Measurements from ENCODE around the gene RALGAPB.
"Not testable (repeated sequence)": the region's sequence is repeated elsewhere in the genome, so short reads cannot be mapped to it uniquely, and the experiment has no call there.

Gene RALGAPB

GRCh38 chr20:38472513-38473366 lies at the start of gene RALGAPB:
Gene RALGAPB (plus strand): TSS chr20:38472843. CDS start chr20:38488433, 15,590 bp downstream.
- DNase-seq = peak; percentile 74

- DNase-seq = no peak
Measured at GRCh38 chr20:38423541-38423940, 49.1 kb upstream of the RALGAPB start.

- no peak for DNase-seq
Measured at GRCh38 chr20:38424401-38424800, 48.2 kb upstream of the RALGAPB start.

- DNase-seq = no peak
Measured at GRCh38 chr20:38426006-38426897, 46.4 kb upstream of the RALGAPB start.

- no peak for DNase-seq
Measured at GRCh38 chr20:38427655-38428023, 45.0 kb upstream of the RALGAPB start.

- no peak for DNase-seq
Measured at GRCh38 chr20:38428800-38429199, 43.8 kb upstream of the RALGAPB start.

- no peak for DNase-seq
Measured at GRCh38 chr20:38429301-38429700, 43.3 kb upstream of the RALGAPB start.

GRCh38 chr20:38430679-38431325 lies 41.8 kb upstream of the RALGAPB start:
- no peak for DNase-seq

- DNase-seq = no peak
Measured at GRCh38 chr20:38432292-38432691, 40.4 kb upstream of the RALGAPB start.

GRCh38 chr20:38432870-38433269 lies 39.8 kb upstream of the RALGAPB start:
- DNase-seq = not testable (repeated sequence)

GRCh38 chr20:38433304-38433972 lies 39.2 kb upstream of the RALGAPB start:
- DNase-seq = no peak

GRCh38 chr20:38434301-38434741 lies 38.3 kb upstream of the RALGAPB start:
- DNase-seq = no peak

- DNase-seq = peak; percentile 60
Measured at GRCh38 chr20:38434770-38435554, 37.7 kb upstream of the RALGAPB start, which contains the start of gene SNHG17. Gene SNHG17 (minus strand): TSS chr20:38435328.

- DNase-seq = no peak
Measured at GRCh38 chr20:38435555-38435939, 37.1 kb upstream of the RALGAPB start.

- no peak for DNase-seq
Measured at GRCh38 chr20:38437796-38438195, 34.8 kb upstream of the RALGAPB start.

- DNase-seq = not testable (repeated sequence)
Measured at GRCh38 chr20:38441110-38441509, 31.5 kb upstream of the RALGAPB start.

- DNase-seq = no peak
Measured at GRCh38 chr20:38441916-38442315, 30.7 kb upstream of the RALGAPB start.

- DNase-seq = no peak
Measured at GRCh38 chr20:38445381-38445796, 27.3 kb upstream of the RALGAPB start.

GRCh38 chr20:38445901-38446425 lies 26.7 kb upstream of the RALGAPB start:
- DNase-seq = no peak

GRCh38 chr20:38446441-38447209 lies 26.0 kb upstream of the RALGAPB start:
- DNase-seq = peak; percentile 75

- no peak for DNase-seq
Measured at GRCh38 chr20:38447251-38447661, 25.4 kb upstream of the RALGAPB start.
